GM19468 (cell line): Measurements from ENCODE around the gene B3GALT6.
"Not testable (repeated sequence)": the region's sequence is repeated elsewhere in the genome, so short reads cannot be mapped to it uniquely, and the experiment has no call there.

Experiments used
- ATAC-seq: cut with Tn5 transposase; IDR thresholded peaks from one replicate; pipeline ENCODE4 v1.9.1; 2021; ENCODE audit warnings: mild to moderate bottlenecking, moderate library complexity, moderate number of reproducible peaks; ENCODE audit not compliant: unreplicated experiment; ENCODE audit errors: extremely low read depth

B3GALT6 gene

DNA sequence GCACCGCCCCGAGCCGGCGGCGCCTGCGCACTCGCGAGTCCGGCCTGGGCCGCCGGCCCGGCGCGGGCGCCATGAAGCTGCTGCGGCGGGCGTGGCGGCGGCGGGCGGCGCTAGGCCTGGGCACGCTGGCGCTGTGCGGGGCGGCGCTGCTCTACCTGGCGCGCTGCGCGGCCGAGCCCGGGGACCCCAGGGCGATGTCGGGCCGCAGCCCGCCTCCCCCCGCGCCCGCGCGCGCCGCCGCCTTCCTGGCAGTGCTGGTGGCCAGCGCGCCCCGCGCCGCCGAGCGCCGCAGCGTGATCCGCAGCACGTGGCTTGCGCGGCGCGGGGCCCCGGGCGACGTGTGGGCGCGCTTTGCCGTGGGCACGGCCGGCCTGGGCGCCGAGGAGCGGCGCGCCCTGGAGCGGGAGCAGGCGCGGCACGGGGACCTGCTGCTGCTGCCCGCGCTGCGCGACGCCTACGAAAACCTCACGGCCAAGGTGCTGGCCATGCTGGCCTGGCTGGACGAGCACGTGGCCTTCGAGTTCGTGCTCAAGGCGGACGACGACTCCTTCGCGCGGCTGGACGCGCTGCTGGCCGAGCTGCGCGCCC lies at the start of gene B3GALT6:
B3GALT6 (plus strand) TSS at position 30 of the 588 bp plus-strand sequence; CDS start at position 72, 42 bp downstream.
- ATAC-seq = no peak

DNA sequence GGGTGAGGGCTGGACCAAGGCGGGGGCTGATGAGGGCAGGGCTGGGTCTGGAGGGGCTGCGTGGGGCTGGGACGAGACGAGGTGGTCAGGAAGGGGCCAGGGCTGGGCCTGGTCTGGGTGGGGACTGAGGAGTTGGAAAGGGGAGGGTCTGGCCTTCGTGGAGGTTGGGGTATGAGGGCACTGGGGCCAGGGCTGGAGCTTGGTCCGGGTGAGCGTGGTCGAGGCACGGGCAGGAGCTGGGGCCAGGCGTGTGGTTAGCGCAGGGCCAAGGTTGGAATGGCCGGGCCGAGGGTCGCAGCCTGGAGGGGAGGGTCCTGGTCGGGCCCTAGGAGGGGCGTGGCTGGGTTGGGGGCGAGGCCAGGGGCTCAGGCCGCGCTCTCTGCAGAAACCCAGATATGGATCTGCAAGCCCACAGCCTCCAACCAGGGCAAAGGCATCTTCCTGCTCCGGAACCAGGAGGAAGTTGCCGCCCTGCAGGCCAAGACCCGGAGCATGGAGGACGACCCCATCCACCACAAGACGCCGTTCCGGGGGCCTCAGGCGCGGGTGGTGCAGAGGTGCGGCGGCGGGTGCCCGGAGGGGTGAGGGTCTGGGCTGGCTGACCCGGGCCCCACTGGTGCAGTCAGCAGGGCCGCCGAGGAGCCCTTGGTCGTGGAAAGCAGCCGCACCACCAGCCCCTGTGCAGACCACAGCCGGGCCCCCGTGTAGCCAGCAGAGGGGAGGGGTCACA lies 49.4 kb upstream of the B3GALT6 start:
- ATAC-seq = no peak

DNA sequence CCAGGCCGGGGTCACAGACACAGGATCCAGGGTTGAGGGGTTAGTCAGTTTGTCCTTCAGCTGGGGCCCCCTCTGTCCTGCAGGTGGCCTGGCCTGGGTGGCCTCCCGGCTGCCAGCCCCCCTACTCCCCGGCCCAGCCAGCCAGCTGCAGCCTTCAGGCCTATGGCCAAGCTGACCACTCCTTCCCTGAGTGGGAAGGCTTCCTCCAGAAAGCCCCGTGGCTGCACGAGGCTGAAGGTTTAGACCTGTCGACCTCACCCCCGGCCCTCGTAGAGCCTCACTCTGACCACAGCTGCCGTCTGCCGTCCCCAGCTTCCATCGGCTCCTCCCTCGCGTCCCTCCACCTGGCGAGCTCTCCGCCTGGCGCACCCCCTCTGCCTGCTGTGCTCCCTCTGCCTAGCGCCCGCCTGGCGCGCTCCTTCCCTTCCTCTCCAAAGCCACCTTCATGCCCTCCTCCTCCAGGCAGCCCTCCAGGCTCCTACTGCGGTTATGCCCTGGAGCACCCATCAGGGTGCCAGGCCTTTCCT lies 48.8 kb upstream of the B3GALT6 start:
- no peak for ATAC-seq

DNA sequence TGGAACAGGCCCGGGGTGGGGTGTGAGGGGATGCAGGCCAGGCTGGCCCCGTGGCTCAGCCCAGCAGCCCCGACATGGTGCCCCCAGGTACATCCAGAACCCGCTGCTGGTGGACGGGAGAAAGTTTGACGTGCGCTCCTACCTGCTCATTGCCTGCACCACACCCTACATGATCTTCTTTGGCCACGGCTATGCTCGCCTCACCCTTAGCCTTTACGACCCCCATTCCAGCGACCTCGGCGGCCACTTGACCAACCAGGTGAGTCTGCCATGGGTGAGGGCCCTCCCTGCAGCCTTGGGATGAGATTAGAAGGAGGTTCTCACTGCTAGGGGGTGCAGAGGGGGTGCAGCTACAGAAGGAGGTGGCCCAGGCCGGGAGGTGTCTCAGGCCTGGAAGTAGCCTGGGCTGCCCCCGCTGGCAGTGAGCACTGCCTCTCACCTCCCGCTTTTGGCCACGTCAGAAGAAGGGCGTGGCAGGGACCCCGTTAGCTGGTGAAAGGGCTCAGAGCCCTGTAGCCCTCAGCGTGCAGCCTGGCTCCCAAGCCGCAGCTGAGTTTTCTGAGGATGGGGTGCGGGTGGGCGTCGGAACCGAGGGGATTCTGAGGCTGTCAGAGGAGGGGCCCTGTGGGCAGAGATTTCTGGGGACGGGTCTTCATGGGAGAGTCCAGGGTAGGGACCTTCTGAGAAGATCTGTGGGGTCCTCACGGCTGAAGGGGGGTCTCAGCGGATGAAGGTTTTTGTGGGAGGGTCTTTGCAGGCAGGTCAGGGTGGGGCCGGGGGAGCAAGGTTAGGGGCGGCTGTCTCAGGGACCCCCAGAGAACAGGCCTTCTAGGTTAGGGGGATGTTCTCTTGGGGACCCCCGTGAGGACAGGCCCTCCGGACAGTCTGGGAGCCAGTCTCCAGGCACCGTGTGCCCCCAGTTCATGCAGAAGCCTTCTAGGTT lies 47.9 kb upstream of the B3GALT6 start:
- ATAC-seq = no peak

DNA sequence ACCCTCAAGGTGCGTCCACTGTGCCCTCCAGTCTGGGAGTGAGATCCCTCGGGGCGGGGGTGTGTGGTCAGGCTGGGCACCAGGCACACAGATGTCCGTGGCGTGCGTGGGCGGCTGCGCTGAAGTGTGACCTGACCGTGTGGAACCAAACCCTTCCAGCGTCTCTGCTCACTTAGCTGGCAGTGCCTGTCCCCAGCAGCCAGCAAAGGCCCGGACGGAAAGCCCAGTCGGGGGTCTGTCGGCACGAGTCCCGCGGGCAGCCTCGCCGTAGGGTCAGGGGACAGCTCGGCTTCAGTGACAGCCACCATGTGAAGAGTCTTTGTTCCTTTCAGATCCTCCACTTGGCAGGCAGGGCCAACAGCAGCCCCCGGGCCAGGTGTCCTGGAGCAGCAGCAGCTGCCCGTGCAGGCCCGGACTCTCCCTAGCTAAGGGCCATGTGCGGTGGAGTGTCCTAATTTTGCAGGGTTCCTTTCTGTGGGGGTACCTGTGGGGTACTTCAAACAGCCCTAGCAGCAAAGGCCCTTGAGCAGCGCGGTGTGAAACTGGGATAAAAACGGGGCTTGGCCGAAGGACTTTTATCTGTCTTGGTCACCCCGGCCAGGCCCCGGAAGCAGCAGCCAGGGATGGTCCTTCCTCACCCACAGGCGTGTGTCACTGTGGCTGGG lies 46.8 kb upstream of the B3GALT6 start:
- ATAC-seq = no peak

DNA sequence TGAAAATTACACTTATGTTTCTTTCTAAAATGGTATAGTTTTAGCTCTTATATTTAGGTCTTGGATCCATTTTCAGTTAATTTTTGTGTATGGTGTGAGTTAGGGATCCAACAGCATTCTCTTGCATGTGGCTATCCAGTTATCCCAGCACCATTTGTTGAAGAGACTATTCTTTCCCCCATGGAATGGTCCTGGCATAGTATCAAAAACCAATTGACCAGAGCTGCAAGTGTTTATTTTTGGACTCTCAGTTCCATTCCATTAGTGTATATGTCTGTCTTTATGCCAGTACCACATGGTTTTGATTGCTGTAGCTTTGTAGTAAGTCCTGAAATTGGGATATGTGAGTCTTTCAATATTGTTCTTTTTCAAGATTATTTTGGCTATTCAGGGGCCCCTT lies 44.1 kb upstream of the B3GALT6 start:
- no peak for ATAC-seq

DNA sequence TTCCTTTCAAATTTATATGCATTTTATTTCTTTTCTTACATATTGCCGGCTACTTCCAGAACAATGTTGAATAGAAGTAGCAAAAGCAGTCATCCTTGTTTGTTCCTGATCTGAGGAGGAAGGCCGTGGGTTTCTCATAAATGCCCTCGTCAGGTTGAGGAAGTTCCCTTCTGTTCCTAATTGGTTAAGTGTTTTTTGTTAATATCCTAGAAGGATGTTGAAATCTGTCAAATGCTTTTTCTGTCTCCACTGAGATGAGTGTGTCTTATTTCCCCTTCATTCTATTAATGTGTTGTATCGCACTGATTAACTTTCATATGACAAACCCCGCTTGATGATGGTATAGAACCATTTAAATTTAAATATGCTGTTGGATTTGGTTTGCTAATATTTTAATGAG lies 42.9 kb upstream of the B3GALT6 start:
- ATAC-seq = no peak

DNA sequence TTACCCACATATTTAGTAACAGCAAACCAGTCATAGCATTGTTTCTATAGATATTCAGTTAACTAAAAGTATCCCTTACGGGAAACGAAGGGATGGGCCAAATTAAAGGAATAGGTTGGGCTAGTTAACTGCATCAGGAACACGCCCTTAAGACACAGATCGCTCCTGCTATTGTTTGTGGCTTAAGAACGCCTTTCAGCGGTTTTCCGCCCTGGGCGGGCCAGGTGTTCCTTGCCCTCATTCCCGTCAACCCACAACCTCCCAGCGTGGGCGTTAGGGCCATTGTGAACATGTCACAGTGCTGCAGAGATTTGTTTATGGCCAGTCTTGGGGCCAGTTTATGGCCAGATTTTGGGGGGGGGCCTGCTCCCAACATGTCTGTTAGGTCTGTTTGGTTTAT lies 40.3 kb upstream of the B3GALT6 start:
- ATAC-seq = no peak

DNA sequence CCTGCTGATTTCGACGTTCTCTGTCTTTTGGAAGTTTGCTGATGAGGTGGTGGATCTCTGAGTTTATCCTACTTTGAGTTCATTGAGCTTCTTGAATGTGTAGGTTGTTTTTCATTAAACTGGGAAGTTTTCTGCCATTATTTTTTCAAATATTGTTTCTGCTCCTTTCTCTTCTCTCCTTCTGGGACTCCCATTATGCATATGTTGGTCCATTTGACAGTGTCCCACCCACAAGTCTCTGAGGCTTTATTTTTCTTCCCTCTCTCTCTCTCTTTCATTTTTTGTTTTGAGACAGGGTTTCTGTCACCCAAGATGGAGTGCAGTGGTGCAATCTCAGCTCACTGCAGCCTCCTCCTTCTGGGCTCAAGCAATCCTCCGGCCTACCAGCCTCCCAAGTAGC lies 37.3 kb upstream of the B3GALT6 start:
- no peak for ATAC-seq

DNA sequence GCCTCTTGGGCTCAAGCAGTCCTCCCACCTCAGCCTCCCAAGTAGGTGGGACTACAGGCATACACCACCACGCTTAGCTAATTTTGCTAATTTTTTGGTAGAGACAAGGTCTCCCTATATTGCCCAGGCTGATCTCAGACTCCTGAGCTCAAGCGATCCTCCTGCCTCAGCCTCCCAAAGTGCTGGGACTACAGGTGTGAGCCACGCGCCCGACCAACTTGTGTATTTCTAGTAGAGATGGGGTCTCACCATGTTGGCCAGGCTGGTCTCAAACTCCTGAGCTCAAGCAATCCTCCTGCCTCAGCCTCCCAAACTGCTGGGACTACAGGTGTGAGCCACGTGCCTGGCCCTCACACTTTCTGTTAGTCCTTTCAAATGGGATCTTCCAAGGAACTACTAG lies 36.3 kb upstream of the B3GALT6 start:
- not testable (repeated sequence) for ATAC-seq

DNA sequence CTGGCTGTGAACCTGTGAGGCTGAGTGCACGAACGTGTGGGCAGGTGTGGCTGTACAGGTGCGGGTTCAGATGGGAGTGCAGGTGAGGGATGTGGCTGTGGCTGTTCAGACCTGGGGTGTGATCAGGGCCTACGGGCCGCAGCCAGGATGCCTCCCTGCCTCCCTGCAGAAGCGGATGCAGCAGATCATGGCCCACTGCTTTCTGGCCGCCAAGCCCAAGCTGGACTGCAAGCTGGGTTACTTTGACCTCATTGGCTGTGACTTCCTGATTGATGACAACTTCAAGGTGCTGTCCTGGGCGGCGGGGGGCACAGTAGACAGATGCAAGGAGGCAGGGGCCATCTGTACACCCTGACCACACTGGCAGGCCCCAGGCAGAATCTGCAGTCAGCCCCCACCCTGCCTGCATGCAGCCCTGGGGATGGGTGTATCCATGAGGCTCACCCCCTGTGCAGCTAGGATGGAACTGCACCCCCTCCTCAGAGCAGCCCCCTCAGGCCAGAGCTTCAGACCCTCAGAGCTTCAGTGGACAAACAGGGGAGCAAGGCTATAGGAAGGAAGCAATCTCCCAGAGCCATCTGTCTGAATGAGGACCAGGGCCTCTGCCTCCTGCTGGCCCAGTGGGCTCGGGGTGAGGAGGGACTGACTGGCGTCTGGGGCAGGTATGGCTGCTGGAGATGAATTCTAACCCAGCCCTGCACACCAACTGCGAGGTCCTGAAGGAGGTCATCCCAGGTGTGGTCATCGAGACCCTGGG lies 35.4 kb upstream of the B3GALT6 start:
- ATAC-seq = no peak

DNA sequence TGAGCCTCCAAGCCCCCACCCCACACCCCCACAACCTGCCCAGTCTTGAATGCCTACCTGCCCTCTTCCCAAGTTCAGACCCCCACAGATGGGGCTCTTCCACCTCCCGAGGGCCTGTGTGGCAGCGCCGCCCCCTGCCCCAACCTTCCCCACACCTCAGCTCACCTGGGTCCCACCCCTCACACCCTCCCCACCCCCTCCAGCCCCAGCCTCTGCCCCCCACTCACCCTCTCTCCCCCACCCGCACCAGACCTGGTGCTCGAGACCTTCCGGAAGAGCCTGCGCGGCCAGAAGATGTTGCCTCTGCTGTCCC lies 34.9 kb upstream of the B3GALT6 start:
- no peak for ATAC-seq

DNA sequence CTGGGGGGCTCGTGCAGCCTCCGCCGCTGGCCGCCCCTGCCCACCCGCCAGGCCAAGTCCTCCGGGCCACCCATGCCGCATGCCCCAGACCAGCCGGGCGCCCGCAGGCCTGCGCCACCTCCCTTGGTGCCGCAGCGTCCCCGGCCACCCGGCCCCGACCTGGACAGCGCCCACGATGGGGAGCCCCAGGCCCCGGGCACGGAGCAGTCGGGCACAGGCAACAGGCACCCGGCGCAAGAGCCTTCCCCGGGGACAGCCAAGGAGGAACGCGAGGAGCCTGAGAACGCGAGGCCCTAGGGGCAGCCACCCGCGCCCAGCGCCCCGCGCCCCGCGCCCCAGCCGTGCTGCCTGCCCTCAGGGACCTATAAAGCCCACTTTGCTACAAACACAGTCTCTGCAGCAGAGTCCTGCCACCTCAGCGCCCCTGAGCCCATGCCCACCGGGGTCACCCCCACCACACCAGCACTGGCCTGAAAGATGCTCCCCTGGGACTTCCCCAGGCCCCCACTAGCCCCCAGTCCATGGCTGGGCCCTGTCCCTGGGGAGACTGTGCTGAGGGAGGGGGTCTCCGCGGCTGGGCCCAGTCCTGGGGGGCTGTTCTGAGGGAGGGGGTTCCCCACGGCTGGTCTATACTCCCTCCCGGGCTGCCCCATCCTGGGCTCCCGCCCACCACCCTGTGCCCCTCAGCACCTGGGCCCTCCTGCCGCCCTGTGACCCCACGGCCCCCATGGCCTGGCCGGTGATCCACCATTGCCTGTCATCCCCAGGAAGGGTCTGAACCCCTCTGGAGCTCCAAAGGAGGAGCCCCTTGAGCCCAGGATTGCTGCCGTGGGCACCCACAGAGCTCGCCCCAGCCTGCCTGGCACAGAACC lies 34.2 kb upstream of the B3GALT6 start:
- ATAC-seq = no peak

DNA sequence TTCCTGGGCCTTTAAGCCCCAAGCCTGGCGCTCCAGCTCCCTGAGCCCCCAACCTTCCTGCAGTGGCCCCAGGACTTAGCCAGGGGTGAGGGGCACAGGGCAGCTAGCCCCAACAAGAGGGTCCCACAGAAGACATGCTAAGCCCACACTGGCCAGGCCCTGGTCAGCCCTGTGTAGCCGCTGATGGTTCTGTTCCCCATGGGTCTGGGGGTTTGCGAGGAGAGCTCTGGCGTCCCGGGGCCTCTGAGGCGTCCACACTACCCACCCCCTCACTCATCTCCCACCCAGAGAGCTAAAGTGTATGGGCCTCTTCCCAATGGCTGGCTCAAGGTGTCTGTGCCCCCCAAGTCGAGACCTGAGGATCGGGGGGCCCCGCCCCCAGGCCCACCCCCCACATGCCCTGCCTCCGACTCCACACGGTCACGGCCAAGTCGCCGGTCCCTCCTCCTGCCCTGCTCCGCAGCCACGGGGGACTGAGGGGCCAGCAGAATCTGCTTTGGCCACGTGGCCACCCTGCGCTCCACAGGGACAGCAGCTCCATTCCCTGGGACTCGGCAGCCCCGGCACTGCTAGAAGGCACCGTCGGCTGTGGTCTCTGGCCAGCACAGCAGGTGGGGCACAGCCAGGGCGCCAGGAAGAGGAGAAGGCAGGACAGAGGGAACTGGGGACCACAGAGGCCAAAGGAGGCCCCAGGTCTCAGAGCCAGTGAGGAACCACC lies 33.5 kb upstream of the B3GALT6 start:
- ATAC-seq = no peak

DNA sequence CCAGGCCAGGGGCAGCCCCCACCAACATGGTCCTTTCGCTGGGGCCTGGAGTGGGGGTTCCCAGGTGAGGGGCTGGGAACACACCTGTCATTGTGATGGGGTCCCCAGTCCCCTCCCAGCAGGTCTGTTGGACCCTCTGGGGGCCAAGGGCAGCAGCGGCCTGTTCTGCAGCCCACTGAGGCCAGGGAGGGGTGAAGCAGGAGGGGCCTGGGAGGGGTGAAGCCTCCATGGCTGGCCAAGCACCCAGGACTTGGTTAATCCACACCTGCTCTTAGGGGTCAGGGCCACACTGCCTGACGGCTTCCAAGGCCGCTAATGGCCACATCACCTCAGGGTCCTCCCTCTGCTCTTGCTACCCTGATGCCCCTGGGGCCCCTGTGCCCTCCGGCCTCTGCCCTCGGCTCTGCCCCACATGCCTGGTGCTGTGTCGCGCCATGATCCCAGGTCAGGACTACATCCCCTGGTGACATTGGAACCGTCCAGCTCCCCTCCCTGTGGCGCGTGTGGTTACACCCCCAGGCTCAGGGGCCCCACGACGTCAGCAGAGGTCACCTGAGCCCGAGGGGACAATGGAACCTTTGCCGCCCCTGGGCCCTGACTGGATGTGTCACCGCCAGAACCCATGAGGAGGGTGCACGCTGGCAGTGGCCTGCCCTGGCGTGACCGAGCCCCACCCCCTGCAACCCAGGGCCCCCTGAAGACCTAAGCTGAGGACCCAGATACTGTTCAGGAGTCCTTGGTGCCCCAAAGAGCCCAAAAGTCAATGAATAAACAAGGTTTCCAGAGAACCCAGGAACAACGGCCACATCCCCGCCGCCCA lies 32.7 kb upstream of the B3GALT6 start:
- no peak for ATAC-seq

DNA sequence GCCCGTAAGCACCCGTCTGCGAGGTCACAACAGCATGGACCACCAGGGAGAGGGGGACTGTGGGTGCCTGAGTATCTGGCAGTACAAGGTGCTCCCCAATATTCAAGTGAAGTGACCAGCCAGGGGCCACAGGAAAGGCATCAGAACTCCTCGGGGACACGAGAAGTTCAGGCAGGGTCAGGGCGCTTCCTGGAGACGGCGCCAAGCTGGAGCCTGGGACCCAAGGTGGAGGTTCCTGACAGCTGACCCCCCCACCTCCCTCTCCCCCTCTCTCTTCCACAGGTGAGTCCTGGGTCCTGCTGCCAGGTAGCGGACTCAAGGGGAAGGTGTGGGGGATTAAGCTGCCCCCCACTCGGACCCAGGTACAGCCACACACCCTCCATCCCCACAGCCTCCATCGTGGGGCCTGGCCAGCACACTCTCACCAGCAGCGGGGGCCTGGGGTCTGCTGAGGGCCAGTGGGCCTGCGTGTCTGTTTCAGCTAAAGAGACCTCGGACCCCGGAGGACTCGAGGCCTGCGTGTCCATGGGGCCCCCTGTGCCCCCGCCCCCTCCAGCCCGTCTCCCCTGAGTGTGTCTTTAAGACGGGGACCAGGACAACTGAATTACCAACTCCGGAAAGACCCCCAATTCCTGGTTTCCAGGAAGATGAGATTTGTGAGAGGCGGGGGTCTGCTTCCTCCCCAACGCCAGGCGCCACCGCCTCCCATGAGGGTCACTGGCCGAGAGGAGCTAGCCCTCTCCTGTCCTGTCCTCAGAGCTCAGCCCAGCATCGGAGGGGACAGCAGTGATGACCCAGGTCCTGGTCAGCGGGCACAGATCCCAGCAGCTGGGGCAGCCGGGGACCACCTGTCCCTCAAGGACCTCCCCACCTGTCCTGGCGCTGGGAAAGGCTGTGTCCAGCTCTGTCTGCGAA lies 31.8 kb upstream of the B3GALT6 start:
- no peak for ATAC-seq
